ENCODE measurements around the gene S1PR4.
"Not testable (repeated sequence)": the region's sequence is repeated elsewhere in the genome, so short reads cannot be mapped to it uniquely, and the experiment has no call there.

The S1PR4 gene

GRCh38 chr19:3193256-3194105 lies 14.9 kb downstream of the S1PR4 start:
- H3K9ac ChIP-seq (ENCODE audit: low read depth, low read length) = no peak overlapping the region
- H3K27me3 ChIP-seq (ENCODE audit: control insufficient read depth, insufficient read depth, low read length) = no peaks in the 10 kb centered on the region

GRCh38 chr19:3194106-3195087 lies 15.8 kb downstream of the S1PR4 start:
- no peaks in the 10 kb centered on the region for H3K4me1 ChIP-seq (ENCODE audit: control insufficient read depth, insufficient read depth, low read length)
- H3K9ac ChIP-seq (ENCODE audit: low read depth, low read length) = no peak overlapping the region
- peaks cover 36% of the 10 kb centered on the region for H3K36me3 ChIP-seq (ENCODE audit: control insufficient read depth, insufficient read depth, low read length)
- H3K4me3 ChIP-seq (ENCODE audit: low read depth, low read length) = no peak overlapping the region
- H3K27me3 ChIP-seq (ENCODE audit: control insufficient read depth, insufficient read depth, low read length) = no peaks in the 10 kb centered on the region
- H3K9me3 ChIP-seq (ENCODE audit: control insufficient read depth, insufficient read depth, low read length) = no peaks in the 10 kb centered on the region

More at GRCh38 chr19:3193256-3194105, 14.9 kb downstream of the S1PR4 start:
- Histone ChIP-seq H3K9me3 (ENCODE audit: control insufficient read depth, insufficient read depth, low read length) (no peaks in the 10 kb centered on the region), H3K4me3 (ENCODE audit: low read depth, low read length) (no peak overlapping the region), H3K4me1 (ENCODE audit: control insufficient read depth, insufficient read depth, low read length) (no peaks in the 10 kb centered on the region), H3K36me3 (ENCODE audit: control insufficient read depth, insufficient read depth, low read length) (peaks cover 32% of the 10 kb centered on the region)

- no peak overlapping the region for H3K4me3 ChIP-seq (ENCODE audit: low read depth, low read length)
- H3K9me3 ChIP-seq (ENCODE audit: control insufficient read depth, insufficient read depth, low read length) = no peaks in the 10 kb centered on the region
- peaks cover 39% of the 10 kb centered on the region for H3K36me3 ChIP-seq (ENCODE audit: control insufficient read depth, insufficient read depth, low read length)
- H3K27me3 ChIP-seq (ENCODE audit: control insufficient read depth, insufficient read depth, low read length) = no peaks in the 10 kb centered on the region
- no peak overlapping the region for H3K9ac ChIP-seq (ENCODE audit: low read depth, low read length)
- H3K4me1 ChIP-seq (ENCODE audit: control insufficient read depth, insufficient read depth, low read length) = no peaks in the 10 kb centered on the region
Observed at GRCh38 chr19:3196064-3196932, 17.7 kb downstream of the S1PR4 start.

GRCh38 chr19:3196933-3197205 lies 18.3 kb downstream of the S1PR4 start:
- no peaks in the 10 kb centered on the region for H3K4me1 ChIP-seq (ENCODE audit: control insufficient read depth, insufficient read depth, low read length)
- no peak overlapping the region for H3K9ac ChIP-seq (ENCODE audit: low read depth, low read length)
- peaks cover 40% of the 10 kb centered on the region for H3K36me3 ChIP-seq (ENCODE audit: control insufficient read depth, insufficient read depth, low read length)
- H3K27me3 ChIP-seq (ENCODE audit: control insufficient read depth, insufficient read depth, low read length) = no peaks in the 10 kb centered on the region
- no peak overlapping the region for H3K4me3 ChIP-seq (ENCODE audit: low read depth, low read length)
- no peaks in the 10 kb centered on the region for H3K9me3 ChIP-seq (ENCODE audit: control insufficient read depth, insufficient read depth, low read length)

GRCh38 chr19:3198901-3199700 lies 20.5 kb downstream of the S1PR4 start:
- H3K27me3 ChIP-seq (ENCODE audit: control insufficient read depth, insufficient read depth, low read length) = no peaks in the 10 kb centered on the region
- no peak overlapping the region for H3K4me3 ChIP-seq (ENCODE audit: low read depth, low read length)
- H3K9ac ChIP-seq (ENCODE audit: low read depth, low read length) = no peak overlapping the region
- peaks cover 46% of the 10 kb centered on the region for H3K36me3 ChIP-seq (ENCODE audit: control insufficient read depth, insufficient read depth, low read length)
- no peaks in the 10 kb centered on the region for H3K4me1 ChIP-seq (ENCODE audit: control insufficient read depth, insufficient read depth, low read length)
- H3K9me3 ChIP-seq (ENCODE audit: control insufficient read depth, insufficient read depth, low read length) = no peaks in the 10 kb centered on the region

GRCh38 chr19:3201072-3201700 lies 22.6 kb downstream of the S1PR4 start:
- H3K9me3 ChIP-seq (ENCODE audit: control insufficient read depth, insufficient read depth, low read length) = no peaks in the 10 kb centered on the region
- peaks cover 53% of the 10 kb centered on the region for H3K36me3 ChIP-seq (ENCODE audit: control insufficient read depth, insufficient read depth, low read length)
- H3K4me3 ChIP-seq (ENCODE audit: low read depth, low read length) = no peak overlapping the region
- H3K27me3 ChIP-seq (ENCODE audit: control insufficient read depth, insufficient read depth, low read length) = no peaks in the 10 kb centered on the region
- H3K4me1 ChIP-seq (ENCODE audit: control insufficient read depth, insufficient read depth, low read length) = no peaks in the 10 kb centered on the region
- no peak overlapping the region for H3K9ac ChIP-seq (ENCODE audit: low read depth, low read length)

- H3K4me3 ChIP-seq (ENCODE audit: low read depth, low read length) = no peak overlapping the region
- H3K27me3 ChIP-seq (ENCODE audit: control insufficient read depth, insufficient read depth, low read length) = no peaks in the 10 kb centered on the region
- no peaks in the 10 kb centered on the region for H3K4me1 ChIP-seq (ENCODE audit: control insufficient read depth, insufficient read depth, low read length)
- peaks cover 50% of the 10 kb centered on the region for H3K36me3 ChIP-seq (ENCODE audit: control insufficient read depth, insufficient read depth, low read length)
- no peaks in the 10 kb centered on the region for H3K9me3 ChIP-seq (ENCODE audit: control insufficient read depth, insufficient read depth, low read length)
- no peak overlapping the region for H3K9ac ChIP-seq (ENCODE audit: low read depth, low read length)
Observed at GRCh38 chr19:3201911-3202310, 23.3 kb downstream of the S1PR4 start.

GRCh38 chr19:3202346-3202745 lies 23.8 kb downstream of the S1PR4 start:
- Histone ChIP-seq H3K9me3 (ENCODE audit: control insufficient read depth, insufficient read depth, low read length) (no peaks in the 10 kb centered on the region), H3K4me3 (ENCODE audit: low read depth, low read length) (no peak overlapping the region), H3K36me3 (ENCODE audit: control insufficient read depth, insufficient read depth, low read length) (peaks cover 52% of the 10 kb centered on the region), H3K9ac (ENCODE audit: low read depth, low read length) (no peak overlapping the region), H3K4me1 (ENCODE audit: control insufficient read depth, insufficient read depth, low read length) (no peaks in the 10 kb centered on the region), H3K27me3 (ENCODE audit: control insufficient read depth, insufficient read depth, low read length) (no peaks in the 10 kb centered on the region)

- not testable (repeated sequence) for H3K9ac ChIP-seq (ENCODE audit: low read depth, low read length); H3K9me3 ChIP-seq (ENCODE audit: control insufficient read depth, insufficient read depth, low read length); H3K4me1 ChIP-seq (ENCODE audit: control insufficient read depth, insufficient read depth, low read length); H3K27me3 ChIP-seq (ENCODE audit: control insufficient read depth, insufficient read depth, low read length); H3K4me3 ChIP-seq (ENCODE audit: low read depth, low read length)
- peaks cover 57% of the 10 kb centered on the region for H3K36me3 ChIP-seq (ENCODE audit: control insufficient read depth, insufficient read depth, low read length)
Observed at GRCh38 chr19:3202895-3203294, 24.3 kb downstream of the S1PR4 start.

GRCh38 chr19:3203805-3204645 lies 25.5 kb downstream of the S1PR4 start:
- no peak overlapping the region for H3K4me3 ChIP-seq (ENCODE audit: low read depth, low read length)
- no peaks in the 10 kb centered on the region for H3K4me1 ChIP-seq (ENCODE audit: control insufficient read depth, insufficient read depth, low read length)
- no peaks in the 10 kb centered on the region for H3K27me3 ChIP-seq (ENCODE audit: control insufficient read depth, insufficient read depth, low read length)
- H3K36me3 ChIP-seq (ENCODE audit: control insufficient read depth, insufficient read depth, low read length) = peaks cover 51% of the 10 kb centered on the region
- no peak overlapping the region for H3K9ac ChIP-seq (ENCODE audit: low read depth, low read length)
- H3K9me3 ChIP-seq (ENCODE audit: control insufficient read depth, insufficient read depth, low read length) = no peaks in the 10 kb centered on the region
